Measurements from ENCODE around the gene GRK1.
A peak's percentile ranks its signal among the peaks of the same experiment; 100 is the strongest.
"Not testable (repeated sequence)": the region's sequence is repeated elsewhere in the genome, so short reads cannot be mapped to it uniquely, and the experiment has no call there.

GRCh38 chr13:113621498-113621897, 45.5 kb upstream of the GRK1 start:
- TF ChIP-seq, protein P1, sequence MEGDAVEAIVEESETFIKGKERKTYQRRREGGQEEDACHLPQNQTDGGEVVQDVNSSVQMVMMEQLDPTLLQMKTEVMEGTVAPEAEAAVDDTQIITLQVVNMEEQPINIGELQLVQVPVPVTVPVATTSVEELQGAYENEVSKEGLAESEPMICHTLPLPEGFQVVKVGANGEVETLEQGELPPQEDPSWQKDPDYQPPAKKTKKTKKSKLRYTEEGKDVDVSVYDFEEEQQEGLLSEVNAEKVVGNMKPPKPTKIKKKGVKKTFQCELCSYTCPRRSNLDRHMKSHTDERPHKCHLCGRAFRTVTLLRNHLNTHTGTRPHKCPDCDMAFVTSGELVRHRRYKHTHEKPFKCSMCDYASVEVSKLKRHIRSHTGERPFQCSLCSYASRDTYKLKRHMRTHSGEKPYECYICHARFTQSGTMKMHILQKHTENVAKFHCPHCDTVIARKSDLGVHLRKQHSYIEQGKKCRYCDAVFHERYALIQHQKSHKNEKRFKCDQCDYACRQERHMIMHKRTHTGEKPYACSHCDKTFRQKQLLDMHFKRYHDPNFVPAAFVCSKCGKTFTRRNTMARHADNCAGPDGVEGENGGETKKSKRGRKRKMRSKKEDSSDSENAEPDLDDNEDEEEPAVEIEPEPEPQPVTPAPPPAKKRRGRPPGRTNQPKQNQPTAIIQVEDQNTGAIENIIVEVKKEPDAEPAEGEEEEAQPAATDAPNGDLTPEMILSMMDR (IDR thresholded peaks at IDR 0.05), result peak in 10 of 12 donors; percentile 12 to 46 (median 34)
- not testable (repeated sequence) for TF ChIP-seq POLR2A (IDR thresholded peaks at IDR 0.05)

All from heart left ventricle (tissue), 13 donors.